Measurements from ENCODE around the gene BLTP1.
"Not testable (repeated sequence)": the region's sequence is repeated elsewhere in the genome, so short reads cannot be mapped to it uniquely, and the experiment has no call there.

Gene BLTP1, protein sequence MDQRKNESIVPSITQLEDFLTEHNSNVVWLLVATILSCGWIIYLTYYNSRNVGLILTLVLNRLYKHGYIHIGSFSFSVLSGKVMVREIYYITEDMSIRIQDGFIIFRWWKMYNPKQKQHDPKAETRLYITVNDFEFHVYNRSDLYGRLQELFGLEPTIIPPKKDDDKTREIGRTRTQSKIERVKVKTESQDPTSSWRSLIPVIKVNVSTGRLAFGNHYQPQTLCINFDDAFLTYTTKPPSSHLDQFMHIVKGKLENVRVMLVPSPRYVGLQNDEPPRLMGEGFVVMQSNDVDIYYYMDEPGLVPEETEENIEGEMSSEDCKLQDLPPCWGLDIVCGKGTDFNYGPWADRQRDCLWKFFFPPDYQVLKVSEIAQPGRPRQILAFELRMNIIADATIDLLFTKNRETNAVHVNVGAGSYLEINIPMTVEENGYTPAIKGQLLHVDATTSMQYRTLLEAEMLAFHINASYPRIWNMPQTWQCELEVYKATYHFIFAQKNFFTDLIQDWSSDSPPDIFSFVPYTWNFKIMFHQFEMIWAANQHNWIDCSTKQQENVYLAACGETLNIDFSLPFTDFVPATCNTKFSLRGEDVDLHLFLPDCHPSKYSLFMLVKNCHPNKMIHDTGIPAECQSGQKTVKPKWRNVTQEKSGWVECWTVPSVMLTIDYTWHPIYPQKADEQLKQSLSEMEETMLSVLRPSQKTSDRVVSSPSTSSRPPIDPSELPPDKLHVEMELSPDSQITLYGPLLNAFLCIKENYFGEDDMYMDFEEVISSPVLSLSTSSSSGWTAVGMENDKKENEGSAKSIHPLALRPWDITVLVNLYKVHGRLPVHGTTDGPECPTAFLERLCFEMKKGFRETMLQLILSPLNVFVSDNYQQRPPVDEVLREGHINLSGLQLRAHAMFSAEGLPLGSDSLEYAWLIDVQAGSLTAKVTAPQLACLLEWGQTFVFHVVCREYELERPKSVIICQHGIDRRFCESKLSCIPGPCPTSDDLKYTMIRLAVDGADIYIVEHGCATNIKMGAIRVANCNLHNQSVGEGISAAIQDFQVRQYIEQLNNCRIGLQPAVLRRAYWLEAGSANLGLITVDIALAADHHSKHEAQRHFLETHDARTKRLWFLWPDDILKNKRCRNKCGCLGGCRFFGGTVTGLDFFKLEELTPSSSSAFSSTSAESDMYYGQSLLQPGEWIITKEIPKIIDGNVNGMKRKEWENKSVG (N-terminal part only)

DNA sequence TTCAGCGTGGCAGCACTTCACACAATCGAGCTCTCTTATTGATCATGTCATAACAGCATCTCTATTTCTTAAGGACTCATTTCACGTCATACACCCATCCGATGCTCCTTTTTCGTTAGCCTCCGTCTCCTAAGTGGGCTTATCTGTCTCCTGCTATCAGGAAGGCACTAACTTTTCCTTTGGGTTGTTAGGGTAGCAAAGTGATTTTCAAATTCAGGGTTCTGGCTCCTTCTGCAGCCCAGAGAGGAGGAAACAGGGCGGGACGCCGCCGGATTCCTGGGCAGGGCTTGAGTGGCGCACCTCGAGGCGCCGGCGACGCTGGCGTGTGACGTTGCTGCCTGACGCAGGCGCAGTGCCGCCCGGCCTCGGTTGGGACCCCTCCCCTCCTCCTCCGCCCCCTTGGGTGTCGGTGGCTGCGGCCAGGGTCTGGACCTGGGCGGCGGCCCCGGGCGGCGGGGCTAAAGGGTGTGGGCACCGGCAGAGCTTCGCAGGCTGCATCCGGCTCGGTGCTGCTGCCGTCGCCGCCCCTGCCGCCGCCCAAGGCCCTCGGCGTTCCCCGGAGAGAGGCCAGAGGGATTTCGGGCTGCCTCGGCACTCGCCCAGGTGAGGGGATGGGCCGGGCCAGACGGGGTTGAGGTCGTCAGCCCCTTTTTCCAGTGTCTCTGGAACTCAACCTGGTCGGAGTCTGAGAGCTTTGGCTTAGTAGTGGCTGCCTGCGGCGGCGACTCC is at the start of gene BLTP1:
Gene BLTP1 (plus strand): TSS at position 350 of the 729 bp plus-strand sequence. CDS start 18,317 bp downstream, outside the sequence.
- peak within 1 kb of the TSS; percentile 93 for H3K4me2 ChIP-seq (ENCODE audit: insufficient read depth, low read length)
- ATAC-seq (ENCODE audit: insufficient read depth, low read depth): peak; percentile 98
- H3K79me2 ChIP-seq (ENCODE audit: insufficient read depth, low read length): peaks cover 17% of the 10 kb centered on the region
- peak within 1 kb of the TSS; percentile 79 for H3K9ac ChIP-seq (ENCODE audit: low read depth, low read length)
- peaks cover 6% of the 10 kb centered on the region for H3K36me3 ChIP-seq (ENCODE audit: insufficient read depth, low read length)
- H3K27ac ChIP-seq (ENCODE audit: low read length): peak within 1 kb of the TSS; percentile 86
- H3K9me3 ChIP-seq (ENCODE audit: insufficient read depth, low read length, severe bottlenecking): no peaks in the 10 kb centered on the region
- no peak for TF ChIP-seq EZH2 (IDR thresholded peaks at IDR 0.05; ENCODE audit: borderline replicate concordance, low read depth, low read length, severe bottlenecking)
- TF ChIP-seq, protein P1, sequence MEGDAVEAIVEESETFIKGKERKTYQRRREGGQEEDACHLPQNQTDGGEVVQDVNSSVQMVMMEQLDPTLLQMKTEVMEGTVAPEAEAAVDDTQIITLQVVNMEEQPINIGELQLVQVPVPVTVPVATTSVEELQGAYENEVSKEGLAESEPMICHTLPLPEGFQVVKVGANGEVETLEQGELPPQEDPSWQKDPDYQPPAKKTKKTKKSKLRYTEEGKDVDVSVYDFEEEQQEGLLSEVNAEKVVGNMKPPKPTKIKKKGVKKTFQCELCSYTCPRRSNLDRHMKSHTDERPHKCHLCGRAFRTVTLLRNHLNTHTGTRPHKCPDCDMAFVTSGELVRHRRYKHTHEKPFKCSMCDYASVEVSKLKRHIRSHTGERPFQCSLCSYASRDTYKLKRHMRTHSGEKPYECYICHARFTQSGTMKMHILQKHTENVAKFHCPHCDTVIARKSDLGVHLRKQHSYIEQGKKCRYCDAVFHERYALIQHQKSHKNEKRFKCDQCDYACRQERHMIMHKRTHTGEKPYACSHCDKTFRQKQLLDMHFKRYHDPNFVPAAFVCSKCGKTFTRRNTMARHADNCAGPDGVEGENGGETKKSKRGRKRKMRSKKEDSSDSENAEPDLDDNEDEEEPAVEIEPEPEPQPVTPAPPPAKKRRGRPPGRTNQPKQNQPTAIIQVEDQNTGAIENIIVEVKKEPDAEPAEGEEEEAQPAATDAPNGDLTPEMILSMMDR (IDR thresholded peaks at IDR 0.05; ENCODE audit: borderline replicate concordance, extremely low read depth, low read length, poor library complexity, severe bottlenecking): no peak
- H3K4me3 ChIP-seq (ENCODE audit: low read depth in 1 of 2, low read length in 2 of 2): peak within 1 kb of the TSS; percentile 78 to 82
- H4K20me1 ChIP-seq (ENCODE audit: insufficient read depth, low read length): no peaks in the 10 kb centered on the region
- DNase-seq: peak; percentile 88
- H3K4me1 ChIP-seq (ENCODE audit: insufficient read depth, low read length): peaks cover 28% of the 10 kb centered on the region
- peak within 1 kb of the TSS; percentile 98 for H2AFZ ChIP-seq (ENCODE audit: low read depth, low read length)
- H3K27me3 ChIP-seq (ENCODE audit: insufficient read depth, low read length, poor library complexity): no peaks in the 10 kb centered on the region

DNA sequence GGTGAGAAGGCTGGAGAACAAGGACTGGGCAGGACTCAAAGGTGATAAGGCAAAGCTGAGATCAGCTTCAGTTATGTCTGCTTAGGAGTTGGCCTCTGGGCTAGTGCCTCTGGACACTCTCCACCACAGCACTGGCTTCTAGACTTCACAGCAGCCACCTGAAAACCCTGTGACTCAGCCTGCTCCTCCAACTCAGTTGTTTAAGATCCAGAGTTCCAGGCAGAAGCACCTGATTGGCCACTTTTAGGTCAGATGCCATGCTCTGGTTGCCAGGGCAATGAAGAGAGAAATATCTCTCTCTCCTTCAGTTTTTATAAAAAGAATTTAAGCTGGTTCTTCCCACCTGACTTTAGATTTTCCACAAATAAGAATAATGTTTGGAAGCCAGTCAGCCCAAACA is 47.9 kb upstream of the BLTP1 start:
- Histone ChIP-seq H3K79me2 (ENCODE audit: insufficient read depth, low read length) (no peaks in the 10 kb centered on the region), H3K4me2 (ENCODE audit: insufficient read depth, low read length) (no peak overlapping the region), H3K9ac (ENCODE audit: low read depth, low read length) (no peak overlapping the region), H4K20me1 (ENCODE audit: insufficient read depth, low read length) (no peaks in the 10 kb centered on the region), H3K9me3 (ENCODE audit: insufficient read depth, low read length, severe bottlenecking) (no peaks in the 10 kb centered on the region), H3K27me3 (ENCODE audit: insufficient read depth, low read length, poor library complexity) (peaks cover 6% of the 10 kb centered on the region), H3K36me3 (ENCODE audit: insufficient read depth, low read length) (no peaks in the 10 kb centered on the region), H3K4me3 (ENCODE audit: low read depth in 1 of 2, low read length in 2 of 2) (no peak overlapping the region), H2AFZ (ENCODE audit: low read depth, low read length) (no peak overlapping the region), H3K4me1 (ENCODE audit: insufficient read depth, low read length) (no peaks in the 10 kb centered on the region), H3K27ac (ENCODE audit: low read length) (no peak overlapping the region)
- TF ChIP-seq, protein P1 (IDR thresholded peaks at IDR 0.05; ENCODE audit: borderline replicate concordance, extremely low read depth, low read length, poor library complexity, severe bottlenecking): no peak
- no peak for TF ChIP-seq EZH2 (IDR thresholded peaks at IDR 0.05; ENCODE audit: borderline replicate concordance, low read depth, low read length, severe bottlenecking)
- no peak for DNase-seq
- ATAC-seq (ENCODE audit: insufficient read depth, low read depth): no peak

DNA sequence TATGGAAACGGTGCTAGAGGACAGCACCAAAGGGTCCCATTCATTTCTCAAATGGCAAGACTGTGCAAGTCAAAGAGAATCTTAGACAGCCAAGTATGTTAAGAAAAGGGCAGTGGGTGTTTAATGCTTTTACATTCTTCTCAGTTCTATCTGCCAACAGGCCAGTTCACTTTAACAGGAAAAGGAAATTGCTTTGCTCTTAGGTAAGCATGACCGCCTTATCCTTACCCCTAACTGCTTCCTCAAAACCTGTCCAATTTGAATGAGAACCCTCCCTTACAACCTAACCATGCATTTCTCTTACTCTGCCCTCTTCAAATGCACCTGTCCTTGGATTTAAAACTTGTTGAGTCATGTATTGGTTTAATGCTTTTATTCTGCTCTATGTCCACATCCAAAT is 44.5 kb upstream of the BLTP1 start:
- ATAC-seq (ENCODE audit: insufficient read depth, low read depth): no peak

DNA sequence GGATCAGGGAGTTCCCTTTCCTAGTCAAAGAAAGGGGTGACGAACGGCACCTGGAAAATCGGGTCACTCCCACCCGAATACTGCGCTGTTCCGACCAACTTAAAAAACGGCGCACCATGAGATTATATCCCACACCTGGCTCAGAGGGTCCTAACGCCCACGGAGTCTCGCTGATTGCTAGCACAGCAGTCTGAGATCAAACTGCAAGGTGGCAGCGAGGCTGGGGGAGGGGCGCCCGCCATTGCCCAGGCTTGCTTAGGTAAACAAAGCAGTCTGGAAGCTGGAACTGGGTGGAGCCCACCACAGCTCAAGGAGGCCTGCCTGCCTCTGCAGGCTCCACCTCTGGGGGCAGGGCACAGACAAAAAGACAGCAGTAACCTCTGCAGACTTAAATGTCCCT is 41.8 kb upstream of the BLTP1 start:
- ATAC-seq (ENCODE audit: insufficient read depth, low read depth); H3K9ac ChIP-seq (ENCODE audit: low read depth, low read length); DNase-seq; H3K27me3 ChIP-seq (ENCODE audit: insufficient read depth, low read length, poor library complexity); H3K4me1 ChIP-seq (ENCODE audit: insufficient read depth, low read length); H3K4me2 ChIP-seq (ENCODE audit: insufficient read depth, low read length); H4K20me1 ChIP-seq (ENCODE audit: insufficient read depth, low read length); H3K36me3 ChIP-seq (ENCODE audit: insufficient read depth, low read length); H3K9me3 ChIP-seq (ENCODE audit: insufficient read depth, low read length, severe bottlenecking); H2AFZ ChIP-seq (ENCODE audit: low read depth, low read length); H3K4me3 ChIP-seq (ENCODE audit: low read depth in 1 of 2, low read length in 2 of 2); H3K79me2 ChIP-seq (ENCODE audit: insufficient read depth, low read length); H3K27ac ChIP-seq (ENCODE audit: low read length): not testable (repeated sequence)

More for the DNA sequence above, 44.5 kb upstream of the BLTP1 start:
- H3K27ac ChIP-seq (ENCODE audit: low read length): no peak overlapping the region
- H3K9ac ChIP-seq (ENCODE audit: low read depth, low read length): no peak overlapping the region
- no peaks in the 10 kb centered on the region for H3K79me2 ChIP-seq (ENCODE audit: insufficient read depth, low read length)
- H3K9me3 ChIP-seq (ENCODE audit: insufficient read depth, low read length, severe bottlenecking): no peaks in the 10 kb centered on the region
- TF ChIP-seq, protein P1 (IDR thresholded peaks at IDR 0.05; ENCODE audit: borderline replicate concordance, extremely low read depth, low read length, poor library complexity, severe bottlenecking): no peak
- TF ChIP-seq EZH2 (IDR thresholded peaks at IDR 0.05; ENCODE audit: borderline replicate concordance, low read depth, low read length, severe bottlenecking): no peak
- DNase-seq: no peak
- no peak overlapping the region for H2AFZ ChIP-seq (ENCODE audit: low read depth, low read length)
- H3K4me1 ChIP-seq (ENCODE audit: insufficient read depth, low read length): no peaks in the 10 kb centered on the region
- no peak overlapping the region for H3K4me2 ChIP-seq (ENCODE audit: insufficient read depth, low read length)
- no peaks in the 10 kb centered on the region for H3K27me3 ChIP-seq (ENCODE audit: insufficient read depth, low read length, poor library complexity)
- no peaks in the 10 kb centered on the region for H4K20me1 ChIP-seq (ENCODE audit: insufficient read depth, low read length)
- no peak overlapping the region for H3K4me3 ChIP-seq (ENCODE audit: low read depth in 1 of 2, low read length in 2 of 2)
- no peaks in the 10 kb centered on the region for H3K36me3 ChIP-seq (ENCODE audit: insufficient read depth, low read length)
